Uterus (tissue), 2 donors: Measurements from ENCODE around the gene CREB5.

Experiments
- POLR2A ChIP-seq, 2 donors: fragments of 450-650 bp; IDR thresholded peaks; one replicate each; pipeline ENCODE4 v1.6.1; 2016; ENCODE audit warnings: antibody characterized with exemption in 2 of 2, mild to moderate bottlenecking in 1 of 2, moderate library complexity in 1 of 2
- TF ChIP-seq, protein P1 (sequence below), 4 experiments: fragments of 200-600 bp in 2 of 4; fragments of 450-650 bp in 2 of 4; sonication (generic) in 2 of 4; IDR thresholded peaks; one replicate each; pipeline ENCODE4 v1.5.1; 2016 to 2019; ENCODE audit warnings: antibody characterized with exemption in 4 of 4, mild to moderate bottlenecking in 2 of 4, moderate library complexity in 1 of 4

DNA sequence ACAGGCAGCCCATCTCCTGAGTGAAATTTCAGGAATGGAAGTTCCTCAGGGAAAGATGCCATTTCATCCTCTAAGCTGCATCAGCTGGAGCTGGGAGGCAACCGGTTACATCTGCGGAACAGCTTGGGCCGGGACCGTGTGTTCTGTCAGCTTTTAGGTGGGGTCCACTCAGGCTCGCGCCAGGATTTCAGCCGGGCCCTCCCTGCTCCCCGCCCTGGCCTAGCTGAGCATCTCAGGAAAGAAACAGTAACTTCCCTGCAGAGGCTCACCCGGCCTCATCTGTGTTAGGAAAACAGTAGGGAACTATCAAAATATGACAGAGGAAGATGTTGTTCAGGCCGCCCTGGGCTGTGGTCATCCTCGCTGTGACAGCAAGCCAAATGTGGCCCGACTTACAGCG is 435.4 kb downstream of the CREB5 start:
- TF ChIP-seq POLR2A (IDR thresholded peaks at IDR 0.05): no peak
- TF ChIP-seq, protein P1, sequence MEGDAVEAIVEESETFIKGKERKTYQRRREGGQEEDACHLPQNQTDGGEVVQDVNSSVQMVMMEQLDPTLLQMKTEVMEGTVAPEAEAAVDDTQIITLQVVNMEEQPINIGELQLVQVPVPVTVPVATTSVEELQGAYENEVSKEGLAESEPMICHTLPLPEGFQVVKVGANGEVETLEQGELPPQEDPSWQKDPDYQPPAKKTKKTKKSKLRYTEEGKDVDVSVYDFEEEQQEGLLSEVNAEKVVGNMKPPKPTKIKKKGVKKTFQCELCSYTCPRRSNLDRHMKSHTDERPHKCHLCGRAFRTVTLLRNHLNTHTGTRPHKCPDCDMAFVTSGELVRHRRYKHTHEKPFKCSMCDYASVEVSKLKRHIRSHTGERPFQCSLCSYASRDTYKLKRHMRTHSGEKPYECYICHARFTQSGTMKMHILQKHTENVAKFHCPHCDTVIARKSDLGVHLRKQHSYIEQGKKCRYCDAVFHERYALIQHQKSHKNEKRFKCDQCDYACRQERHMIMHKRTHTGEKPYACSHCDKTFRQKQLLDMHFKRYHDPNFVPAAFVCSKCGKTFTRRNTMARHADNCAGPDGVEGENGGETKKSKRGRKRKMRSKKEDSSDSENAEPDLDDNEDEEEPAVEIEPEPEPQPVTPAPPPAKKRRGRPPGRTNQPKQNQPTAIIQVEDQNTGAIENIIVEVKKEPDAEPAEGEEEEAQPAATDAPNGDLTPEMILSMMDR (IDR thresholded peaks at IDR 0.05): no peak
